WTC11 (cell line): Measurements from ENCODE around the gene INTS11. TPM values are rescaled to one million over a fixed set of nuclear protein-coding genes. Genes with fewer than 3 reads are reported as not detected.
A peak's percentile ranks its signal among the peaks of the same experiment; 100 is the strongest.

Experiments used
- AFF4 ChIP-seq: sonication (generic); formaldehyde crosslinking; IDR thresholded peaks from 2 replicates; pipeline ENCODE4 v1.8.1; 2023; ENCODE audit warnings: mild to moderate bottlenecking, missing genetic modification reagents, borderline replicate concordance
- ARID4B ChIP-seq: sonication (generic); formaldehyde crosslinking; IDR thresholded peaks from 2 replicates; pipeline ENCODE4 v1.8.0; 2023; ENCODE audit warnings: missing genetic modification reagents, mild to moderate bottlenecking, borderline replicate concordance
- ATF1 ChIP-seq: sonication (generic); formaldehyde crosslinking; IDR thresholded peaks from 2 replicates; pipeline ENCODE4 v1.8.1; 2023; ENCODE audit warnings: mild to moderate bottlenecking, moderate library complexity, missing genetic modification reagents
- CDX4 ChIP-seq: fragments of 250-450 bp; sonication (Bioruptor Pico); IDR thresholded peaks from 2 replicates; pipeline ENCODE4 v1.9.0; 2021; ENCODE audit warnings: moderate library complexity, mild to moderate bottlenecking, inconsistent platforms, borderline replicate concordance
- ESRRA ChIP-seq: sonication (generic); formaldehyde crosslinking; IDR thresholded peaks from 2 replicates; pipeline ENCODE4 v1.8.1; 2022; ENCODE audit warnings: mild to moderate bottlenecking, missing genetic modification reagents, borderline replicate concordance
- HMGXB4 ChIP-seq: sonication (generic); formaldehyde crosslinking; IDR thresholded peaks from 2 replicates; pipeline ENCODE4 v1.8.1; 2023; ENCODE audit warnings: mild to moderate bottlenecking, moderate library complexity, missing genetic modification reagents
- JAZF1 ChIP-seq: fragments of 250-450 bp; sonication (Bioruptor Pico); IDR thresholded peaks from 2 replicates; pipeline ENCODE4 v1.9.0; 2021; ENCODE audit warnings: moderate library complexity, mild to moderate bottlenecking, inconsistent platforms
- MAX ChIP-seq: sonication (generic); formaldehyde crosslinking; IDR thresholded peaks from 2 replicates; pipeline ENCODE4 v1.8.0; 2022; ENCODE audit warnings: mild to moderate bottlenecking, missing genetic modification reagents
- MYBL2 ChIP-seq: sonication (generic); formaldehyde crosslinking; IDR thresholded peaks from 2 replicates; pipeline ENCODE4 v1.8.1; 2023; ENCODE audit warnings: mild to moderate bottlenecking, moderate library complexity, missing genetic modification reagents
- NFATC4 ChIP-seq: fragments of 250-450 bp; sonication (Bioruptor Pico); IDR thresholded peaks from 2 replicates; pipeline ENCODE4 v1.9.0; 2021; ENCODE audit warnings: mild to moderate bottlenecking
- NFYB ChIP-seq: sonication (generic); formaldehyde crosslinking; conservative IDR thresholded peaks from 2 replicates; pipeline ENCODE4 v1.8.0; 2022; ENCODE audit warnings: low read depth, missing genetic modification reagents
- NR2C2 ChIP-seq: sonication (generic); formaldehyde crosslinking; IDR thresholded peaks from 2 replicates; pipeline ENCODE4 v1.8.0; 2022; ENCODE audit warnings: mild to moderate bottlenecking, missing genetic modification reagents
- NR3C1 ChIP-seq: sonication (generic); formaldehyde crosslinking; conservative IDR thresholded peaks from 2 replicates; pipeline ENCODE4 v1.8.1; 2023; ENCODE audit warnings: low read depth, mild to moderate bottlenecking, missing genetic modification reagents
- RORB ChIP-seq: fragments of 250-450 bp; sonication (Bioruptor Pico); IDR thresholded peaks from 2 replicates; pipeline ENCODE4 v1.9.0; 2021; ENCODE audit warnings: mild to moderate bottlenecking
- SP1 ChIP-seq: sonication (generic); formaldehyde crosslinking; conservative IDR thresholded peaks from 2 replicates; pipeline ENCODE4 v1.8.1; 2022; ENCODE audit warnings: missing genetic modification reagents
- TEAD4 ChIP-seq: sonication (generic); formaldehyde crosslinking; IDR thresholded peaks from 2 replicates; pipeline ENCODE4 v1.8.0; 2022; ENCODE audit warnings: mild to moderate bottlenecking, missing genetic modification reagents
- ZNF138 ChIP-seq: sonication (generic); formaldehyde crosslinking; conservative IDR thresholded peaks from 2 replicates; pipeline ENCODE4 v1.8.1; 2022; ENCODE audit warnings: mild to moderate bottlenecking, moderate library complexity, missing genetic modification reagents
- ZNF232 ChIP-seq: sonication (generic); formaldehyde crosslinking; IDR thresholded peaks from 2 replicates; pipeline ENCODE4 v1.8.0; 2022; ENCODE audit warnings: mild to moderate bottlenecking, missing genetic modification reagents
- ZNF396 ChIP-seq: fragments of 250-450 bp; sonication (Bioruptor Pico); IDR thresholded peaks from 2 replicates; pipeline ENCODE4 v1.8.0; 2021; ENCODE audit warnings: mild to moderate bottlenecking, moderate library complexity, borderline replicate concordance
- ZNF425 ChIP-seq: fragments of 250-450 bp; sonication (Bioruptor Pico); conservative IDR thresholded peaks from 2 replicates; pipeline ENCODE4 v1.9.0; 2021; ENCODE audit warnings: mild to moderate bottlenecking
- ZNF512 ChIP-seq: sonication (generic); formaldehyde crosslinking; IDR thresholded peaks from 2 replicates; pipeline ENCODE4 v1.8.1; 2022; ENCODE audit warnings: missing genetic modification reagents, borderline replicate concordance
- ZSCAN18 ChIP-seq: fragments of 250-450 bp; sonication (Bioruptor Pico); IDR thresholded peaks from 2 replicates; pipeline ENCODE4 v2.1.2; 2022; ENCODE audit warnings: mild to moderate bottlenecking, moderate library complexity
- total RNA-seq: library from RNA; stranded (reverse); gene quantifications from 3 replicates; pipeline ENCODE4 v1.2.3, GENCODE V29; 2021

The INTS11 gene
- total RNA-seq, 1 experiment from 2014 or later = 170 TPM

GRCh38 chr1:1324524-1325287, at the start of gene INTS11, which contains the start of gene CPTP (continued):
- TF ChIP-seq NFATC4 (no peak), JAZF1 (CRISPR knock-in tag) (no peak), NR2C2 (CRISPR knock-in tag) (no peak), ZNF425 (CRISPR knock-in tag) (no peak), ZSCAN18 (CRISPR knock-in tag) (no peak), ZNF396 (CRISPR knock-in tag) (no peak), ZNF138 (CRISPR knock-in tag) (no peak), MAX (peak; percentile 65; the same call in 1 of the 2 replicates), RORB (CRISPR knock-in tag) (no peak), ARID4B (peak; percentile 89; the same call in 1 of the 2 replicates), SP1 (CRISPR knock-in tag) (peak; percentile 88), HMGXB4 (no peak; the same call in 1 of the 2 replicates), NR3C1 (no peak), ZNF512 (no peak), CDX4 (no peak), MYBL2 (CRISPR knock-in tag) (peak; percentile 81; the same call in 1 of the 2 replicates), AFF4 (CRISPR knock-in tag) (no peak), TEAD4 (CRISPR knock-in tag) (no peak), ESRRA (CRISPR knock-in tag) (no peak), NFYB (CRISPR knock-in tag) (peak; percentile 84), ATF1 (CRISPR knock-in tag) (no peak), ZNF232 (CRISPR knock-in tag) (no peak)
